ENCODE data around the gene DPM3.
"Not testable (repeated sequence)": the region's sequence is repeated elsewhere in the genome, so short reads cannot be mapped to it uniquely, and the experiment has no call there.

DPM3 gene

GRCh38 chr1:155176544-155177071 is 36.3 kb upstream of the DPM3 start:
- H3K4me3 ChIP-seq (ENCODE audit: low read depth, low read length) = no peak overlapping the region
- peak; percentile 15 for DNase-seq (ENCODE audit: low read depth)

- no peak overlapping the region for H3K4me3 ChIP-seq (ENCODE audit: low read depth, low read length)
- no peak for DNase-seq (ENCODE audit: low read depth)
Measured at GRCh38 chr1:155175927-155176371, 35.6 kb upstream of the DPM3 start.

- peak overlapping the region; percentile 95 for H3K4me3 ChIP-seq (ENCODE audit: low read depth, low read length)
- no peak for DNase-seq (ENCODE audit: low read depth)
Measured at GRCh38 chr1:155175281-155175926, 35.1 kb upstream of the DPM3 start.

GRCh38 chr1:155174324-155175280 is 34.3 kb upstream of the DPM3 start:
- H3K4me3 ChIP-seq (ENCODE audit: low read depth, low read length) = peak overlapping the region; percentile 95
- no peak for DNase-seq (ENCODE audit: low read depth)

GRCh38 chr1:155173478-155174323 is 33.4 kb upstream of the DPM3 start, which contains the start of gene TRIM46:
TSS of gene TRIM46 (plus strand) at chr1:155173849. CDS start at chr1:155173967, 118 bp downstream.
- DNase-seq (ENCODE audit: low read depth) = peak; percentile 15
- H3K4me3 ChIP-seq (ENCODE audit: low read depth, low read length) = peak within 1 kb of the TSS; percentile 95

GRCh38 chr1:155172732-155173477 is 32.6 kb upstream of the DPM3 start, which contains the start of gene KRTCAP2:
TSS of gene KRTCAP2 (minus strand) at chr1:155173304. CDS start at chr1:155173224, 80 bp downstream.
- peak within 1 kb of the TSS; percentile 95 for H3K4me3 ChIP-seq (ENCODE audit: low read depth, low read length)
- peak; percentile 81 for DNase-seq (ENCODE audit: low read depth)

GRCh38 chr1:155171836-155172731 is 31.8 kb upstream of the DPM3 start:
- DNase-seq (ENCODE audit: low read depth) = no peak
- H3K4me3 ChIP-seq (ENCODE audit: low read depth, low read length) = peak overlapping the region; percentile 95

- H3K4me3 ChIP-seq (ENCODE audit: low read depth, low read length) = no peak overlapping the region
- no peak for DNase-seq (ENCODE audit: low read depth)
Measured at GRCh38 chr1:155170806-155171205, 30.5 kb upstream of the DPM3 start.

- H3K4me3 ChIP-seq (ENCODE audit: low read depth, low read length) = no peak overlapping the region
- DNase-seq (ENCODE audit: low read depth) = no peak
Measured at GRCh38 chr1:155170101-155170785, 29.9 kb upstream of the DPM3 start.

GRCh38 chr1:155169541-155169940 is 29.2 kb upstream of the DPM3 start:
- no peak for DNase-seq (ENCODE audit: low read depth)
- no peak overlapping the region for H3K4me3 ChIP-seq (ENCODE audit: low read depth, low read length)

GRCh38 chr1:155168456-155169210 is 28.3 kb upstream of the DPM3 start:
- no peak for DNase-seq (ENCODE audit: low read depth)
- H3K4me3 ChIP-seq (ENCODE audit: low read depth, low read length) = no peak overlapping the region

- DNase-seq (ENCODE audit: low read depth); H3K4me3 ChIP-seq (ENCODE audit: low read depth, low read length): not testable (repeated sequence)
Measured at GRCh38 chr1:155168105-155168445, 27.7 kb upstream of the DPM3 start.

GRCh38 chr1:155167166-155168104 is 27.1 kb upstream of the DPM3 start:
- peak; percentile 29 for DNase-seq (ENCODE audit: low read depth)
- peak overlapping the region; percentile 18 for H3K4me3 ChIP-seq (ENCODE audit: low read depth, low read length)

- no peak overlapping the region for H3K4me3 ChIP-seq (ENCODE audit: low read depth, low read length)
- DNase-seq (ENCODE audit: low read depth) = no peak
Measured at GRCh38 chr1:155166471-155167165, 26.3 kb upstream of the DPM3 start.

- DNase-seq (ENCODE audit: low read depth) = no peak
- H3K4me3 ChIP-seq (ENCODE audit: low read depth, low read length) = no peak overlapping the region
Measured at GRCh38 chr1:155166051-155166470, 25.7 kb upstream of the DPM3 start.
